ENCODE results near the gene CHMP4A.

DNA sequence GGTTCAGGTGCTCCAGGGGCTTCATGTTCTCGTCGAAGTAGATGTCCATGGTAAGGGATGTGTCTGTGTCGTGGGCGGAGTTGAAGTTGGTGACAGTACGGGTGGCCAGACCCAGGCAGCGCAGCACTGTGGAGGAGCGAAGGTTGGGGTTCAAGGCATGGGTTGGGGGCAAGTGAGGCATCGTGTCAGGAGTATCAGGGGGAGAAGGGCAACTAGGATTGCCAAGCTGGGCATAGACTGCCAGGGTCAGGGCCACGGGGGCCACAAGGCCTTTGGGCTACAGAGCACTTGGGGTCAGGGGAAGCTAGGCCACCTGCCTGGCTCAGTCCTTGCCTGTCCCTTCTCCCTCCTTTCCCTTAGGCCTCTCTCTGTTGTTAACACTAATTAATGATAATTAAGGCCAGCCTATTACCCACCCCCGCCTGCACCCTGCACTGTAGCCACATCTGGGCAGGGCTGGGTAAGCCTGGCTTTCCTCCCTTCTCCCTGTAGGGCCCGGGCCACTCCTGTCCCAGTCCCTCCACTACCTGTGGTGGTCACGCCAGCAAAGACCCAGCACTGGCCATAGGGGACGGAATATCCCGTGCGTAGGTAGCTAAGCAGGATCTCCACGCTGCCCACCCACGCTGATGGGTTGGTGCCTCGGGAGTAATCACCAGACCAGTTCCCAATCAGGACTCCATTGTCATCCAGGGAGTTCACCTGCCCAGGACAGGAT, 45.4 kb upstream of the CHMP4A start:
- TF ChIP-seq, protein P1, sequence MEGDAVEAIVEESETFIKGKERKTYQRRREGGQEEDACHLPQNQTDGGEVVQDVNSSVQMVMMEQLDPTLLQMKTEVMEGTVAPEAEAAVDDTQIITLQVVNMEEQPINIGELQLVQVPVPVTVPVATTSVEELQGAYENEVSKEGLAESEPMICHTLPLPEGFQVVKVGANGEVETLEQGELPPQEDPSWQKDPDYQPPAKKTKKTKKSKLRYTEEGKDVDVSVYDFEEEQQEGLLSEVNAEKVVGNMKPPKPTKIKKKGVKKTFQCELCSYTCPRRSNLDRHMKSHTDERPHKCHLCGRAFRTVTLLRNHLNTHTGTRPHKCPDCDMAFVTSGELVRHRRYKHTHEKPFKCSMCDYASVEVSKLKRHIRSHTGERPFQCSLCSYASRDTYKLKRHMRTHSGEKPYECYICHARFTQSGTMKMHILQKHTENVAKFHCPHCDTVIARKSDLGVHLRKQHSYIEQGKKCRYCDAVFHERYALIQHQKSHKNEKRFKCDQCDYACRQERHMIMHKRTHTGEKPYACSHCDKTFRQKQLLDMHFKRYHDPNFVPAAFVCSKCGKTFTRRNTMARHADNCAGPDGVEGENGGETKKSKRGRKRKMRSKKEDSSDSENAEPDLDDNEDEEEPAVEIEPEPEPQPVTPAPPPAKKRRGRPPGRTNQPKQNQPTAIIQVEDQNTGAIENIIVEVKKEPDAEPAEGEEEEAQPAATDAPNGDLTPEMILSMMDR (IDR thresholded peaks at IDR 0.05; ENCODE audit: insufficient read depth, low read depth, low read length): no peak
- TF ChIP-seq EZH2 (IDR thresholded peaks at IDR 0.05; ENCODE audit: insufficient read depth, low read length): no peak

All from astrocyte (in vitro differentiated cells and primary cell).